MCF 10A (cell line): Measurements from ENCODE around the gene PHF8. TPM values are rescaled to one million over a fixed set of nuclear protein-coding genes. Genes with fewer than 3 reads are reported as not detected.
A peak's percentile ranks its signal among the peaks of the same experiment; 100 is the strongest.

ENCODE experiments used
- BruUV-seq: library from RNA; stranded (reverse); fragments of 400-500 nt; replicated peaks from 2 replicates; lab custom pipeline; 2021; lab: Mats Ljungman, UMichigan
- CTCF ChIA-PET: fragments of 300-600 bp; sonication (Branson Sonifier 250); formaldehyde crosslinking; extraction: SDS; loops from one replicate; lab custom pipeline; 2021; ENCODE audit warnings: antibody characterized with exemption, inconsistent platforms; lab: Yijun Ruan, JAX
- POLR2A ChIA-PET: fragments of 300-600, 350-650 bp; sonication (Branson Sonifier 250); formaldehyde crosslinking; extraction: SDS; loops from one replicate; lab custom pipeline; 2020; ENCODE audit warnings: antibody characterized with exemption, inconsistent platforms; lab: Yijun Ruan, JAX
- DNase-seq: peaks from one replicate; pipeline ENCODE4 v3.0.0-alpha.2; 2018; ENCODE audit not compliant: unreplicated experiment
- H3K27ac Mint-ChIP-seq: one replicate; pipeline ENCODE4 v1.8.0; 2022; ENCODE audit warnings: mild to moderate bottlenecking, low read depth, mixed read lengths; ENCODE audit not compliant: unreplicated experiment
- H3K27me3 Mint-ChIP-seq: one replicate; pipeline ENCODE4 v1.8.0; 2022; ENCODE audit warnings: mixed read lengths; ENCODE audit not compliant: insufficient read depth, unreplicated experiment
- H3K36me3 Mint-ChIP-seq: one replicate; pipeline ENCODE4 v1.8.0; 2022; ENCODE audit warnings: mild to moderate bottlenecking, moderate library complexity, mixed read lengths; ENCODE audit not compliant: insufficient read depth, unreplicated experiment
- H3K4me1 Mint-ChIP-seq: one replicate; pipeline ENCODE4 v1.8.0; 2022; ENCODE audit warnings: mixed read lengths; ENCODE audit not compliant: insufficient read depth, unreplicated experiment
- H3K4me3 Mint-ChIP-seq: one replicate; pipeline ENCODE4 v1.8.0; 2022; ENCODE audit warnings: mild to moderate bottlenecking, moderate library complexity, mixed read lengths; ENCODE audit not compliant: unreplicated experiment
- H3K9me3 Mint-ChIP-seq: one replicate; pipeline ENCODE4 v1.8.0; 2022; ENCODE audit warnings: mixed read lengths; ENCODE audit not compliant: unreplicated experiment
- intact Hi-C: fragments of 100-400 bp; cut with micrococcal nuclease; formaldehyde crosslinking; loops from 2 replicates; pipeline ENCODE4 v1.14.1; 2022
- total RNA-seq: library from RNA; stranded (reverse); gene quantifications from 2 replicates; pipeline ENCODE4 v1.2.3, GENCODE V29; 2022
- TF ChIP-seq, protein P1 (sequence below): fragments of 200-600 bp; IDR thresholded peaks from one replicate; pipeline ENCODE4 v1.8.0; 2022; ENCODE audit warnings: antibody characterized with exemption, mild to moderate bottlenecking; ENCODE audit not compliant: unreplicated experiment

PHF8 gene
- total RNA-seq, 1 experiment from 2014 or later: 22.5 TPM

GRCh38 chrX:54007682-54008081 lies 36.6 kb downstream of the PHF8 start:
- no peak overlapping the region for H3K4me3 Mint-ChIP-seq
- H3K36me3 Mint-ChIP-seq: peaks cover 42% of the 10 kb centered on the region
- ChIA-PET POLR2A (no interaction called here), CTCF (interaction anchor here (1.0 kb wide), 1 partner anchor 35 kb away, joined by 3 read pairs; no protein-coding TSS in a partner anchor)
- no peak for DNase-seq
- H3K27ac Mint-ChIP-seq: no peak overlapping the region
- H3K27me3 Mint-ChIP-seq: peaks cover 31% of the 10 kb centered on the region
- no peaks in the 10 kb centered on the region for H3K9me3 Mint-ChIP-seq
- TF ChIP-seq, protein P1, sequence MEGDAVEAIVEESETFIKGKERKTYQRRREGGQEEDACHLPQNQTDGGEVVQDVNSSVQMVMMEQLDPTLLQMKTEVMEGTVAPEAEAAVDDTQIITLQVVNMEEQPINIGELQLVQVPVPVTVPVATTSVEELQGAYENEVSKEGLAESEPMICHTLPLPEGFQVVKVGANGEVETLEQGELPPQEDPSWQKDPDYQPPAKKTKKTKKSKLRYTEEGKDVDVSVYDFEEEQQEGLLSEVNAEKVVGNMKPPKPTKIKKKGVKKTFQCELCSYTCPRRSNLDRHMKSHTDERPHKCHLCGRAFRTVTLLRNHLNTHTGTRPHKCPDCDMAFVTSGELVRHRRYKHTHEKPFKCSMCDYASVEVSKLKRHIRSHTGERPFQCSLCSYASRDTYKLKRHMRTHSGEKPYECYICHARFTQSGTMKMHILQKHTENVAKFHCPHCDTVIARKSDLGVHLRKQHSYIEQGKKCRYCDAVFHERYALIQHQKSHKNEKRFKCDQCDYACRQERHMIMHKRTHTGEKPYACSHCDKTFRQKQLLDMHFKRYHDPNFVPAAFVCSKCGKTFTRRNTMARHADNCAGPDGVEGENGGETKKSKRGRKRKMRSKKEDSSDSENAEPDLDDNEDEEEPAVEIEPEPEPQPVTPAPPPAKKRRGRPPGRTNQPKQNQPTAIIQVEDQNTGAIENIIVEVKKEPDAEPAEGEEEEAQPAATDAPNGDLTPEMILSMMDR: no peak
- H3K4me1 Mint-ChIP-seq: no peaks in the 10 kb centered on the region
- no TSS peak for BruUV-seq
- intact Hi-C loops: no loop called here

- DNase-seq: no peak
- POLR2A ChIA-PET: interaction anchor here (0.7 to 2.4 kb wide), 2 partner anchors 10 to 211 kb away, joined by 3 to 6 read pairs; no protein-coding TSS in a partner anchor
- H3K9me3 Mint-ChIP-seq: no peaks in the 10 kb centered on the region
- CTCF ChIA-PET: interaction anchor here (0.5 to 0.6 kb wide), 2 partner anchors 18 to 754 kb away, joined by 3 to 6 read pairs; no protein-coding TSS in a partner anchor
- TF ChIP-seq, protein P1: no peak
- H3K27me3 Mint-ChIP-seq: peaks cover 57% of the 10 kb centered on the region
- peaks cover 56% of the 10 kb centered on the region for H3K36me3 Mint-ChIP-seq
- intact Hi-C loops: no loop called here
- H3K4me1 Mint-ChIP-seq: no peaks in the 10 kb centered on the region
- no peak overlapping the region for H3K4me3 Mint-ChIP-seq
- BruUV-seq: no TSS peak
- no peak overlapping the region for H3K27ac Mint-ChIP-seq
These were observed 46.5 kb downstream of the PHF8 start for GRCh38 chrX:53997724-53998123.

- intact Hi-C loops: no loop called here
- peaks cover 32% of the 10 kb centered on the region for H3K36me3 Mint-ChIP-seq
- no peaks in the 10 kb centered on the region for H3K9me3 Mint-ChIP-seq
- peak; percentile 15 for DNase-seq
- no peaks in the 10 kb centered on the region for H3K4me1 Mint-ChIP-seq
- no TSS peak for BruUV-seq
- ChIA-PET CTCF (no interaction called here), POLR2A (no interaction called here)
- peaks cover 40% of the 10 kb centered on the region for H3K27me3 Mint-ChIP-seq
- H3K27ac Mint-ChIP-seq: no peak overlapping the region
- TF ChIP-seq, protein P1: no peak
- H3K4me3 Mint-ChIP-seq: no peak overlapping the region
These were observed 51.7 kb downstream of the PHF8 start for GRCh38 chrX:53992589-53992988.

- Mint-ChIP-seq H3K4me1 (no peaks in the 10 kb centered on the region), H3K4me3 (no peak overlapping the region), H3K27ac (no peak overlapping the region), H3K9me3 (no peaks in the 10 kb centered on the region), H3K27me3 (peaks cover 64% of the 10 kb centered on the region), H3K36me3 (peaks cover 42% of the 10 kb centered on the region)
- CTCF ChIA-PET: no interaction called here
- intact Hi-C loops: no loop called here
- DNase-seq: no peak
- POLR2A ChIA-PET: interaction anchor here (1.0 kb wide), 1 partner anchor 25 kb away, joined by 3 read pairs; no protein-coding TSS in a partner anchor
- BruUV-seq: no TSS peak
- TF ChIP-seq, protein P1: no peak
These were observed 54.1 kb downstream of the PHF8 start for GRCh38 chrX:53990171-53990570.
